IPS-15b (cell line): ENCODE results near the gene MYO7B.
"Not testable (repeated sequence)": the region's sequence is repeated elsewhere in the genome, so short reads cannot be mapped to it uniquely, and the experiment has no call there.

Source experiments
- H3K27me3 ChIP-seq: one replicate; pipeline ENCODE4 v1.6.1; 2013; ENCODE audit warnings: low read length; ENCODE audit not compliant: control insufficient read depth, insufficient read depth
- H3K36me3 ChIP-seq: one replicate; pipeline ENCODE4 v1.6.1; 2013; ENCODE audit warnings: low read length; ENCODE audit not compliant: control insufficient read depth, insufficient read depth
- H3K4me1 ChIP-seq: one replicate; pipeline ENCODE4 v1.6.1; 2013; ENCODE audit warnings: mild to moderate bottlenecking, low read length; ENCODE audit not compliant: control insufficient read depth, insufficient read depth
- H3K4me3 ChIP-seq: one replicate; pipeline ENCODE4 v1.5.1; 2013; ENCODE audit warnings: low read depth, low read length
- H3K9ac ChIP-seq: one replicate; pipeline ENCODE4 v1.6.1; 2013; ENCODE audit warnings: low read depth, mild to moderate bottlenecking, low read length
- H3K9me3 ChIP-seq: one replicate; pipeline ENCODE4 v1.6.1; 2013; ENCODE audit warnings: mild to moderate bottlenecking, low read length; ENCODE audit not compliant: control insufficient read depth, insufficient read depth

The MYO7B gene

DNA sequence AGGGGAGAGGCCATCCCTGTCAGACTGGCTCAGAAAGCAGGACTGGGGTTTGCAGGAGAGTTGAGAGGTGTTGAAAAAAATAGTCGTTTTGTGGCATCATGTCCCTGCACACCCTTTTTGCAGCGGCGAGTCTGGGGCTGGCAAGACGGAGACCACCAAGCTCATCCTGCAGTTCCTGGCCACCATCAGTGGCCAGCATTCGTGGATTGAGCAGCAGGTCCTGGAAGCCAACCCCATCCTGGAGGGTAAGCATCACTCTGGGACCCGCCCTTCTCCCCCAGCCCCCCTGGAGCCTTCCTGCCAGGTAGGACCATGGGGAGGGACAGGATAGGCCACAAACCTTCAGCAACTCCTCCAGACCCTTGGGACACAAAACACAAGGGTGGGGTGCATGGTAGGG is 34.2 kb downstream of the MYO7B start:
- no peak overlapping the region for H3K4me3 ChIP-seq
- no peaks in the 10 kb centered on the region for H3K36me3 ChIP-seq
- H3K4me1 ChIP-seq: no peaks in the 10 kb centered on the region
- H3K9me3 ChIP-seq: no peaks in the 10 kb centered on the region
- H3K27me3 ChIP-seq: no peaks in the 10 kb centered on the region
- H3K9ac ChIP-seq: no peak overlapping the region

GRCh38 chr2:127570282-127571250 is 35.1 kb downstream of the MYO7B start:
- Histone ChIP-seq H3K27me3 (no peaks in the 10 kb centered on the region), H3K9me3 (no peaks in the 10 kb centered on the region), H3K4me1 (no peaks in the 10 kb centered on the region), H3K4me3 (no peak overlapping the region), H3K36me3 (no peaks in the 10 kb centered on the region), H3K9ac (no peak overlapping the region)

DNA sequence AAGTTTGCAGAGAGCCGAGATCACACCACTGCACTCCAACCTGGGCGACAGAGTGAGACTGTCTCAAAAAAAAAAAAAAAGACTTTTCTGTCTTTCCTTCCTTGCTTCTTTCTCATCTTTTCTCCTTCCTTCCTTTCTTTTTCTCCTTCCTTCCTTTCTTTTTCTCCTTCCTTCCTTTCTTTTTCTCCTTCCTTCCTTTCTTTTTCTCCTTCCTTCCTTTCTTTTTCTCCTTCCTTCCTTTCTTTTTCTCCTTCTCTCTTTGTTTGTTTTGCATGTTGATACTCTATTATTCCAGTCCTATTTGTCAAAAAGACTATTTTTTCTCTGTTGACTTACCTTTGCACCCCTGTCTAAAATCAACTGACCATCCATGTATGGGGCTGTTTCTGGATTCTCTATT is 36.9 kb downstream of the MYO7B start:
- H3K4me3 ChIP-seq, H3K9ac ChIP-seq, H3K27me3 ChIP-seq, H3K36me3 ChIP-seq, H3K9me3 ChIP-seq, H3K4me1 ChIP-seq: not testable (repeated sequence)

GRCh38 chr2:127572841-127573240 is 37.4 kb downstream of the MYO7B start:
- no peaks in the 10 kb centered on the region for H3K27me3 ChIP-seq
- H3K4me1 ChIP-seq: no peaks in the 10 kb centered on the region
- no peak overlapping the region for H3K4me3 ChIP-seq
- H3K9ac ChIP-seq: no peak overlapping the region
- no peaks in the 10 kb centered on the region for H3K36me3 ChIP-seq
- no peaks in the 10 kb centered on the region for H3K9me3 ChIP-seq

DNA sequence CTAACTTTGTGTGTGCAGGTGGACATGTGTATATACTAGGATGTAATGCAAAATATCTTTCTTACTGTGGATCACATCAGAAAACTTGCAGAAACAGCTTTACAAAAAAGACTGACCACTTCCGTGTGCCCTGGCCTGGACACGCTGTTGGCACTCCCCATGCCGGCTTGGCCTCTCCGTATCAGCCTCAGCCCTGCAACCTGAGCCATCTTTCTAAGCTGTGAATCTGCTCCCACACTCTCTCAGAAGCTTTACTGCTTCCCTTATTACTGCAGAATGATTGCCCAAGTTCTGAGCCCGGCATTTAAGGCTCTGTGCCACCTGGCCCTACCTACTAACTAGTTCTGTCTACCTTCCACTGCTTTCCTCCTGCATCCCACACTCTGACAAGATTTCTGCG is 37.8 kb downstream of the MYO7B start:
- H3K27me3 ChIP-seq: no peaks in the 10 kb centered on the region
- no peak overlapping the region for H3K4me3 ChIP-seq
- H3K4me1 ChIP-seq: no peaks in the 10 kb centered on the region
- H3K36me3 ChIP-seq: no peaks in the 10 kb centered on the region
- H3K9ac ChIP-seq: no peak overlapping the region
- H3K9me3 ChIP-seq: no peaks in the 10 kb centered on the region

GRCh38 chr2:127573771-127574170 is 38.3 kb downstream of the MYO7B start:
- Histone ChIP-seq H3K27me3 (no peaks in the 10 kb centered on the region), H3K9ac (no peak overlapping the region), H3K9me3 (no peaks in the 10 kb centered on the region), H3K4me1 (no peaks in the 10 kb centered on the region), H3K4me3 (no peak overlapping the region), H3K36me3 (no peaks in the 10 kb centered on the region)

- no peak overlapping the region for H3K9ac ChIP-seq
- H3K4me3 ChIP-seq: no peak overlapping the region
- H3K9me3 ChIP-seq: no peaks in the 10 kb centered on the region
- H3K27me3 ChIP-seq: no peaks in the 10 kb centered on the region
- no peaks in the 10 kb centered on the region for H3K36me3 ChIP-seq
- H3K4me1 ChIP-seq: no peaks in the 10 kb centered on the region
Measured at GRCh38 chr2:127574656-127575055, 39.2 kb downstream of the MYO7B start.

DNA sequence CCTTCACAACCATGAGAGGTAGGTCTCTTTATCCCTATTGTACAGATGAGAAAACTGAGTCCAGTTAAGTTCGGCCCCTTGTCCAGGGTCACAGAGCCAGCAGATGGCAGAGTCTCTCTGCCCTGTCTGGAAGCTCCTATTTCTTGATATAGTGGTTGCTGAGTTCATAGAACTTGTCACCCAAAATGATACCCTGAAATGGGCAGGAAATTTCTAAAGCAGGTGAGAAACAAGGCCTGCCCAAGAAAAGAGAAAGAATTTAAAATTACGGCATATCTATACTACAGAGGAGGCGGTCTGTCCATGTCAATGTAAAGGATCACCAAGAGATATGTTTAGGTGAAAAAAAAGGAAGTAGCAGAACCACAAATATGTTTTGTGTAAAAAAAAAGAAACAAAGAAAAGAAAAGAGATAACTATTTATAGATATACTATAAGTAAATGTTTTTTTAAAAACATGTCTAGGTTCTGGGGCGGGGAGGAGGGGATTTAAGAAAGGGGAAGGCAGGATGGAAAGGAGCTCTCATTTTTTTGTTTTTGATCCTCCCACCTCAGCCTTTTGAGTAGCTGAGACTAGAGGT is 39.8 kb downstream of the MYO7B start:
- Histone ChIP-seq H3K27me3 (no peaks in the 10 kb centered on the region), H3K9me3 (no peaks in the 10 kb centered on the region), H3K4me1 (no peaks in the 10 kb centered on the region), H3K36me3 (no peaks in the 10 kb centered on the region), H3K4me3 (no peak overlapping the region), H3K9ac (no peak overlapping the region)

DNA sequence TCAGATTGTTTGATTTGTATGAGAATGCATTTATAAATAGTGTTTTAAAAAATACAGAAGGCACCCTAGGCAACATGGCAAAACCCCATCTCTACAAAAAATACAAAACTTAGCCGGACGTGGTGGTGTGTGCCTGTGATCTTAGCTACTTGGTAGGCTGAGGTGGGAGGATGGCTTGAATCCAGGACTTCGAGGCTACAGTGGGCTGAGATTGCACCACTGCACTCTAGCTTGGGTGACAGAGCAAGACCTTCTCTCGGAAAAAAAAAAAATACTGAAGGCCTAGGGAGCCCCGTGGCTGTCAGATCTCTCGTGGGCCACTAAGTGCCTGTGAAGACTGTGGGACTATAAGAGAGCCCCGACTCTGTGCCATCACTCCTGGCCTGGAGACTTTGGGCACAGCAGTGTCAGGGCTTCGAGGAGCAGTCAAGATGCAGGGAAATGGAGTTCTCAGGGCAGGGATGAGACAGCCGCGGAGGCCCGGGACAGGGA is 40.5 kb downstream of the MYO7B start:
- no peaks in the 10 kb centered on the region for H3K27me3 ChIP-seq
- no peak overlapping the region for H3K4me3 ChIP-seq
- H3K36me3 ChIP-seq: no peaks in the 10 kb centered on the region
- no peak overlapping the region for H3K9ac ChIP-seq
- no peaks in the 10 kb centered on the region for H3K9me3 ChIP-seq
- no peaks in the 10 kb centered on the region for H3K4me1 ChIP-seq

DNA sequence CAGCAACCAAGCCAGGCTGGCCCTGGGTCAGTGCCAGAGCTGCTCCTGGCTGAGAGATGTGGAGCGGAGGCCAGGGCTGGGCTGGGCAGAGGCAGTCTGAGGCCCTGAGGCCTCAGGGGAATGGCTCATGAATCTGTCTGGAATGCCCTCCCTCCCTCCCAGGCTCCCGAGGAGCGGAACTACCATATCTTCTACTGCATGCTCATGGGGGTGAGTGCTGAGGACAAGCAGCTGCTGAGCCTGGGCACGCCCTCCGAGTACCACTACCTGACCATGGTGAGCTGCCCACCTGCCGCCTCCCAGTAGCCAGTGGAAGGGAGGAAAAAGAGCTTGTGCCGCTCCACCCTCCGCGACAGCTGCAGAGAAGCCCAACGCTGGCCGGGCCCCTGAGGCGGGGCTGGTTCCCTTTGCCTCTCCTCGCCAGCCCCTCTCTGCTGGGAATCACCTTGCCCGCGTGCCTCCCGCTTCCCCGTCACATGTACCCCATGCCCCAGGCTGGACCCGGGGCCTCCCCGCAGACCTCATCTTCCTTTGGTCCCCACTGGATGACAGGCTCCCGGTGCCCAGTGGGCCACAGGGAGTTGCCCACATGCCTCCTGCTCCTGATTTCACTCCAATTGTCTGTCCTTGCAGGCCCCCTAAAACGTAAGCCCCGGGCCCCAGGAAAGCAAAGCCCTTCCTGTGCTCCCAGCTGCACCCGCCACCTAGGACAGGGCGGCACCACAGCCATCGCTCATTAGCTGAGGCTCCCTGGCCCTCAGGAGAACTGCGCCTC is 41.1 kb downstream of the MYO7B start:
- Histone ChIP-seq H3K9me3 (no peaks in the 10 kb centered on the region), H3K4me3 (no peak overlapping the region), H3K4me1 (no peaks in the 10 kb centered on the region), H3K36me3 (no peaks in the 10 kb centered on the region), H3K27me3 (no peaks in the 10 kb centered on the region), H3K9ac (no peak overlapping the region)

DNA sequence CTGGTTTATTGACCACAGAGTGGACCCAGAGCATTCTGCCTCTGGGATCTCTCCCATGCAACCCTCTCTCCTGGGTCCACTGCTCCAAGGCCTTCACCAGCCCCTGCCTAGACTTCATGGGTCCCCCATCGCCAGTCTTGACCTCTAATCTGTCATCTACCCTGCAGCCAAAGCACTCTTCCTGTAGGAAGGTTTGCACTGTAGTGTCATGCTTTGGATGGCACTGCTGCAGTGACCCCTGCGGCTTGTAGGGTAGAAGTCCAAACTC is 41.7 kb downstream of the MYO7B start:
- H3K4me1 ChIP-seq: no peaks in the 10 kb centered on the region
- no peak overlapping the region for H3K4me3 ChIP-seq
- H3K27me3 ChIP-seq: no peaks in the 10 kb centered on the region
- H3K36me3 ChIP-seq: no peaks in the 10 kb centered on the region
- H3K9ac ChIP-seq: no peak overlapping the region
- H3K9me3 ChIP-seq: no peaks in the 10 kb centered on the region
